GM19193 (cell line): ENCODE data around the gene MTA1.

Experiments
- POLR2A ChIP-seq: IDR thresholded peaks from 4 replicates; pipeline ENCODE4 v1.6.1; 2011; ENCODE audit not compliant: insufficient read depth, insufficient read length; ENCODE audit errors: extremely low read depth

The MTA1 gene

DNA sequence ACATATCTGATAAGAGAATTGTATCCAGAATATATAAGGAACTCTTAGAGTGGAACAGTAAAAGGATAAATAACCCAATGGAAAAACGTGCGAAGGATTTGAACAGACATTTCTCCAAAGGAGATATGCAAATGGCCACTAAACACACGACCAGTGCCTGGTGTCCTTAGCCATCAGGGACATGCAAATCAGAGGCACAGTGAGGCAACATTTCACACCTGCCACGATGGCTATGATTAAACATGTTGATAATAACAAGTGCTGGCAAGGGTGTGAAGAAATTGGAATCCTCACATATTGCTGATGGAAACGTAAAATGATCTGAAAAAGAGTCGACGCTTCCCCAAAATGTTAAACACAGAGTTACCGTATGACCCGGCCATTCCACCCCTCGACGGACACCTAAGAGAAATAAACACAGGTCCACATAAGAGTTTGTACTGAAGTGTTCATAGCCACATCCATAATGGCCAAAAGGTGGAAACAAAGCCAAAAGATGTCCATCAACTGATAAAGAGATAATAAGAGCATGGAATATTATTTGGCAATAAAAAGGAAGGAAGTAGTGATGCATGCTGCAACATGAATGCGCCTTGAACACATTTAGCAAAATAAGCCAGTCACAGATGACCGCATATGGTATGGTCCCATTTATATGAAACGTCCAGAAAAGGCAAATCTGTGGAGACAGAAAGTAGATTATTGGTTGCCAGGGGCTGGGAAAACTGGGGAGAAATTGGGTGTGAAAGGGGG, 100.5 kb downstream of the MTA1 start:
- no peak for TF ChIP-seq POLR2A
